GM21786 (cell line): Measurements from ENCODE around the gene CTNND2.

ENCODE experiments used
- ATAC-seq: cut with Tn5 transposase; IDR thresholded peaks from one replicate; pipeline ENCODE4 v1.9.1; 2021; ENCODE audit not compliant: unreplicated experiment

Gene CTNND2

GRCh38 chr5:11273180-11273903 is 630.9 kb downstream of the CTNND2 start:
- no peak for ATAC-seq

GRCh38 chr5:11269515-11269914 is 634.7 kb downstream of the CTNND2 start:
- ATAC-seq: no peak

- ATAC-seq: no peak
These were observed 635.4 kb downstream of the CTNND2 start for GRCh38 chr5:11268891-11269290.

- ATAC-seq: no peak
These were observed 637.9 kb downstream of the CTNND2 start for GRCh38 chr5:11266331-11266730.

GRCh38 chr5:11261241-11261640 is 643.0 kb downstream of the CTNND2 start:
- no peak for ATAC-seq

GRCh38 chr5:11258001-11258400 is 646.2 kb downstream of the CTNND2 start:
- ATAC-seq: no peak

- no peak for ATAC-seq
These were observed 651.7 kb downstream of the CTNND2 start for GRCh38 chr5:11252523-11252922.

GRCh38 chr5:11252075-11252474 is 652.2 kb downstream of the CTNND2 start:
- ATAC-seq: no peak

GRCh38 chr5:11251247-11251646 is 653.0 kb downstream of the CTNND2 start:
- no peak for ATAC-seq

- no peak for ATAC-seq
These were observed 655.3 kb downstream of the CTNND2 start for GRCh38 chr5:11248966-11249365.

- ATAC-seq: no peak
These were observed 657.0 kb downstream of the CTNND2 start for GRCh38 chr5:11247224-11247623.

GRCh38 chr5:11240293-11241190 is 663.7 kb downstream of the CTNND2 start:
- ATAC-seq: no peak

- ATAC-seq: no peak
These were observed 664.8 kb downstream of the CTNND2 start for GRCh38 chr5:11239261-11240015.

- no peak for ATAC-seq
These were observed 669.7 kb downstream of the CTNND2 start for GRCh38 chr5:11234501-11234911.

GRCh38 chr5:11230890-11231289 is 673.4 kb downstream of the CTNND2 start:
- no peak for ATAC-seq

GRCh38 chr5:11227064-11227463 is 677.2 kb downstream of the CTNND2 start:
- no peak for ATAC-seq

- ATAC-seq: no peak
These were observed 679.6 kb downstream of the CTNND2 start for GRCh38 chr5:11224436-11225187.

- ATAC-seq: no peak
These were observed 682.1 kb downstream of the CTNND2 start for GRCh38 chr5:11222169-11222568.

- no peak for ATAC-seq
These were observed 689.2 kb downstream of the CTNND2 start for GRCh38 chr5:11214864-11215644.

- no peak for ATAC-seq
These were observed 691.5 kb downstream of the CTNND2 start for GRCh38 chr5:11212706-11213105.
